GM18858 (cell line): ENCODE results near the gene KIAA1217.

ENCODE experiments used
- ATAC-seq: cut with Tn5 transposase; IDR thresholded peaks from one replicate; pipeline ENCODE4 v1.9.1; 2021; ENCODE audit not compliant: unreplicated experiment

Gene KIAA1217

GRCh38 chr10:24207341-24207740 lies 1.6 kb upstream of the KIAA1217 start:
- no peak for ATAC-seq

GRCh38 chr10:24207781-24208611 lies 942 bp upstream of the KIAA1217 start:
- no peak for ATAC-seq

GRCh38 chr10:24209432-24209771 lies 464 bp downstream of the KIAA1217 start:
- peak; percentile 30 for ATAC-seq

- ATAC-seq: peak; percentile 83
These were observed 1.1 kb downstream of the KIAA1217 start for GRCh38 chr10:24209946-24210491.

GRCh38 chr10:24210501-24210900 lies 1.6 kb downstream of the KIAA1217 start:
- no peak for ATAC-seq

- ATAC-seq: no peak
These were observed 4.3 kb downstream of the KIAA1217 start for GRCh38 chr10:24213266-24213665.

- ATAC-seq: no peak
These were observed 4.9 kb downstream of the KIAA1217 start for GRCh38 chr10:24213881-24214280.

- no peak for ATAC-seq
These were observed 5.8 kb downstream of the KIAA1217 start for GRCh38 chr10:24214762-24215161.

- ATAC-seq: no peak
These were observed 6.3 kb downstream of the KIAA1217 start for GRCh38 chr10:24215196-24215595.

- ATAC-seq: no peak
These were observed 6.7 kb downstream of the KIAA1217 start for GRCh38 chr10:24215603-24216002.

- no peak for ATAC-seq
These were observed 11.0 kb downstream of the KIAA1217 start for GRCh38 chr10:24219963-24220362.

- no peak for ATAC-seq
These were observed 14.4 kb downstream of the KIAA1217 start for GRCh38 chr10:24223341-24223740.

- ATAC-seq: no peak
These were observed 15.0 kb downstream of the KIAA1217 start for GRCh38 chr10:24223953-24224352.

GRCh38 chr10:24228642-24229041 lies 19.7 kb downstream of the KIAA1217 start:
- no peak for ATAC-seq

- ATAC-seq: no peak
These were observed 21.0 kb downstream of the KIAA1217 start for GRCh38 chr10:24229909-24230308.

- ATAC-seq: no peak
These were observed 22.3 kb downstream of the KIAA1217 start for GRCh38 chr10:24231200-24231599.

GRCh38 chr10:24234784-24235183 lies 25.8 kb downstream of the KIAA1217 start:
- ATAC-seq: no peak

- no peak for ATAC-seq
These were observed 26.5 kb downstream of the KIAA1217 start for GRCh38 chr10:24235471-24235870.

GRCh38 chr10:24237801-24238395 lies 29.0 kb downstream of the KIAA1217 start:
- no peak for ATAC-seq

- ATAC-seq: no peak
These were observed 29.7 kb downstream of the KIAA1217 start for GRCh38 chr10:24238519-24239247.

- ATAC-seq: no peak
These were observed 30.5 kb downstream of the KIAA1217 start for GRCh38 chr10:24239289-24240040.
